Adrenal gland (tissue), 12 donors: ENCODE data around the gene KIAA1549. TPM values are rescaled to one million over a fixed set of nuclear protein-coding genes. Genes with fewer than 3 reads are reported as not detected.
A peak's percentile ranks its signal among the peaks of the same experiment; 100 is the strongest.

Experiments used
- DNase-seq, 7 donors: peaks; one replicate each; pipeline ENCODE4 v3.0.0-alpha.2; 2019 to 2020
- H3K27ac ChIP-seq, 5 donors: fragments of 200-600 bp; sonication (generic) in 4 of 5; 1 replicate in 3 of 5; 2 replicates in 2 of 5; pipeline versions ENCODE4 v1.5.1 to v1.8.0; 2016 to 2020; ENCODE audit warnings: mild to moderate bottlenecking in 1 of 5
- H3K27me3 ChIP-seq: fragments of 200-600 bp; 2 replicates; pipeline ENCODE4 v1.8.0; 2021
- H3K36me3 ChIP-seq, 2 donors: fragments of 200-600 bp; replicated peaks in 1 of 2; 1 replicate in 1 of 2; 2 replicates in 1 of 2; pipeline versions ENCODE4 v1.5.1 to v1.8.0; 2018 to 2022
- H3K4me1 ChIP-seq, 2 donors: fragments of 200-600 bp; replicated peaks in 1 of 2; 1 replicate in 1 of 2; 2 replicates in 1 of 2; pipeline versions ENCODE4 v1.5.1 to v1.8.0; 2018 to 2021
- H3K4me3 ChIP-seq, 4 donors: fragments of 200-600 bp; sonication (generic) in 3 of 4; one replicate each; pipeline ENCODE4 v1.5.1; 2016 to 2018
- H3K9me3 ChIP-seq, 3 donors: fragments of 200-600 bp; sonication (generic) in 1 of 3; replicated peaks in 1 of 3; 1 replicate in 2 of 3; 2 replicates in 1 of 3; pipeline versions ENCODE4 v1.5.1 to v1.8.0; 2016 to 2021
- POLR2A ChIP-seq, 2 donors: fragments of 450-650 bp; IDR thresholded peaks; one replicate each; pipeline ENCODE4 v1.6.1; 2017; ENCODE audit warnings: antibody characterized with exemption in 2 of 2, mild to moderate bottlenecking in 2 of 2, moderate library complexity in 1 of 2
- WGBS, 4 donors: extraction: QIAGEN DNeasy Blood & Tissue Kit in 2 of 4; methylation state at CpG; one replicate each; pipeline versions ENCODE4 v1.1.5 to v1.1.7; 2013 to 2017; 5-methylcytosine and 5-hydroxymethylcytosine counted together
- intact Hi-C, 2 donors: fragments of 100-400 bp; cut with DNase I; formaldehyde crosslinking; loops; one replicate each; pipeline versions ENCODE4 v1.14.1 to v1.15.0; 2022 to 2023
- polyA plus RNA-seq, 3 donors: library from polyadenylated mRNA; stranded (reverse); fragments of 200-250 nt in 2 of 3; fragments of 350-450 nt in 1 of 3; fragmentation: Illumina TruSeq in 1 of 3; extraction: RNeasy Lipid Tissue Mini Kit (QIAGEN cat#74804) in 1 of 3; gene quantifications; one replicate each; pipeline ENCODE4 v1.2.3, GENCODE V29; 2013 to 2014
- total RNA-seq, 9 donors: library from RNA; depleted of rRNA in 4 of 9; stranded (reverse); fragments of >200 nt in 4 of 9; fragments of 120-200 nt in 1 of 9; fragmentation: NEBNext Ultra II Directional in 1 of 9; extraction: Animal tissue kit (Norgen Biotek cat#: 25700) in 1 of 9; gene quantifications; one replicate each; pipeline versions ENCODE4 v1.1.0 to v1.2.4, GENCODE V29; 2013 to 2023
- TF ChIP-seq, protein P1 (sequence below), 6 experiments: fragments of 450-650 bp in 4 of 6; fragments of 200-600 bp in 2 of 6; sonication (generic) in 1 of 6; IDR thresholded peaks; 1 replicate in 5 of 6; 2 replicates in 1 of 6; pipeline versions ENCODE4 v1.5.1 to v1.8.0; 2016 to 2021; ENCODE audit warnings: antibody characterized with exemption in 6 of 6, mild to moderate bottlenecking in 2 of 6, moderate library complexity in 1 of 6
- donor health status: healthy with polysubstance abuse.
- donor health status: Bipolar disorder and iron deficiency.
- donor health status: DM: yes; HTN: yes; CAD: no.
- donor health status: DM: no; HTN: no; CAD: no.
- donor health status: DM: no; HTN: no; CAD: no.
- donor health status: DM: yes; HTN: yes; CAD: no.

The KIAA1549 gene
- total and polyA plus RNA-seq, 12 donors, result 1.3 to 7.6 (median 3.7) TPM

DNA sequence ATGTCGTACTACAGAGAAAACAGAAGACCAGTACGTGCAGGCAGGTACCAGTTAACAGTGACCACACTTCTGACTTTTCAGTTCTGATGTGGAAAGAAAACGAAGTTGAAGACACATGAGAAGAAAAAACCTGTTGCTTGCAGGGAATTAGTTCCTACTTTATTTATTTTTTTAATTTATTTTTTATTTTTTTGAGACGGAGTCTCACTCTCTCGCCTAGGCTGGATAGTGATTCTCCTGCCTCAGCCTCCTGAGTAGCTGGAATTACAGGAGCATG lies 109.4 kb downstream of the KIAA1549 start:
- no peak overlapping the region for H3K4me3 ChIP-seq
- no peak for TF ChIP-seq POLR2A (IDR thresholded peaks at IDR 0.05)
- TF ChIP-seq, protein P1, sequence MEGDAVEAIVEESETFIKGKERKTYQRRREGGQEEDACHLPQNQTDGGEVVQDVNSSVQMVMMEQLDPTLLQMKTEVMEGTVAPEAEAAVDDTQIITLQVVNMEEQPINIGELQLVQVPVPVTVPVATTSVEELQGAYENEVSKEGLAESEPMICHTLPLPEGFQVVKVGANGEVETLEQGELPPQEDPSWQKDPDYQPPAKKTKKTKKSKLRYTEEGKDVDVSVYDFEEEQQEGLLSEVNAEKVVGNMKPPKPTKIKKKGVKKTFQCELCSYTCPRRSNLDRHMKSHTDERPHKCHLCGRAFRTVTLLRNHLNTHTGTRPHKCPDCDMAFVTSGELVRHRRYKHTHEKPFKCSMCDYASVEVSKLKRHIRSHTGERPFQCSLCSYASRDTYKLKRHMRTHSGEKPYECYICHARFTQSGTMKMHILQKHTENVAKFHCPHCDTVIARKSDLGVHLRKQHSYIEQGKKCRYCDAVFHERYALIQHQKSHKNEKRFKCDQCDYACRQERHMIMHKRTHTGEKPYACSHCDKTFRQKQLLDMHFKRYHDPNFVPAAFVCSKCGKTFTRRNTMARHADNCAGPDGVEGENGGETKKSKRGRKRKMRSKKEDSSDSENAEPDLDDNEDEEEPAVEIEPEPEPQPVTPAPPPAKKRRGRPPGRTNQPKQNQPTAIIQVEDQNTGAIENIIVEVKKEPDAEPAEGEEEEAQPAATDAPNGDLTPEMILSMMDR (IDR thresholded peaks at IDR 0.05), result no peak
- H3K36me3 ChIP-seq, result peaks cover 0 to 4% of the 10 kb centered on the region in 2 donors
- intact Hi-C loops, result no loop called here
- DNase-seq, result no peak
- peaks cover 0 to 6% of the 10 kb centered on the region in 2 donors for H3K4me1 ChIP-seq
- no peak overlapping the region for H3K27ac ChIP-seq
- no peaks in the 10 kb centered on the region for H3K27me3 ChIP-seq
- WGBS, 4 donors, result 94 to 98% (median 95%) methylated on average over 5 of the region's 5 CpGs
- no peaks in the 10 kb centered on the region for H3K9me3 ChIP-seq

DNA sequence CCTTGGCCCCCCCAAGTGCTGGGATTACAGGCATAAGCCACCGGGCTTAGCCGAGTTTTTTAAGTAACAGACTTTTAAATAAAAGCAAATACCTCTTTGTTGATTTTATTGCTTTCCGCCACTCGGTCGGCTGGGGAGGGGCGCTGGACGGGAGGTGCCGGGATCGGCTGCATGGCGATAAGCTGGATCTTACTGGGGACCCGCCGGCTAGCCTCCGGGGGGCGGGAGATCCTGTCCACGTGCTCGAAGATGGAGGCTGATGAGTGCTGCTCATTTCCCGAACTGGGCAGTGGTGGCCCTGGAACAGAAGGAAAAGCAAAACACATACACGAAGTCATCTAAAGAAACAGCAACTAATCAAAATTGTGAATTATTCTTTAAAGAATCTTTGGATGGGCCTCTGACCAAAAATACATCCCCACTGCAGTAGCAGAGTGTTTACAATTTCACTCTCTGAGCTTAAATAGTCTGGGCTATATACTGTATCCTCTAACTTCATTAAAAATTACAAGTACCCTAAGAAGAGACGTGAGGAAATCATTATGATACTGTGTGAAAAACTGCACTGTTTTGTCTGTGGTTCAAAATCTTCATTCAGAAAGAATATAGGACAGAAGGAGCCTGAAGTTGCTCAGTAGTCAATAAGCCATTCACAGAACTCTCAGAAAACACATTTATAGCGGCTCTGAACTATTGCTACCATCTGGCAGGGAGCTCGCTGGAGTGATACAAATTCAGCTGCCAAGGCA lies 110.0 kb downstream of the KIAA1549 start:
- no peak for DNase-seq
- H3K27me3 ChIP-seq, result no peaks in the 10 kb centered on the region
- no peaks in the 10 kb centered on the region for H3K9me3 ChIP-seq
- H3K4me3 ChIP-seq, result no peak overlapping the region
- peaks cover 0 to 4% of the 10 kb centered on the region in 2 donors for H3K36me3 ChIP-seq
- no peak overlapping the region for H3K27ac ChIP-seq
- WGBS, 4 donors, result 92 to 96% (median 94%) methylated on average over 21 of the region's 21 CpGs
- H3K4me1 ChIP-seq, result peaks cover 0 to 1% of the 10 kb centered on the region in 2 donors
- TF ChIP-seq, protein P1 (IDR thresholded peaks at IDR 0.05), result no peak
- no peak for TF ChIP-seq POLR2A (IDR thresholded peaks at IDR 0.05)
- intact Hi-C loops, result no loop called here

DNA sequence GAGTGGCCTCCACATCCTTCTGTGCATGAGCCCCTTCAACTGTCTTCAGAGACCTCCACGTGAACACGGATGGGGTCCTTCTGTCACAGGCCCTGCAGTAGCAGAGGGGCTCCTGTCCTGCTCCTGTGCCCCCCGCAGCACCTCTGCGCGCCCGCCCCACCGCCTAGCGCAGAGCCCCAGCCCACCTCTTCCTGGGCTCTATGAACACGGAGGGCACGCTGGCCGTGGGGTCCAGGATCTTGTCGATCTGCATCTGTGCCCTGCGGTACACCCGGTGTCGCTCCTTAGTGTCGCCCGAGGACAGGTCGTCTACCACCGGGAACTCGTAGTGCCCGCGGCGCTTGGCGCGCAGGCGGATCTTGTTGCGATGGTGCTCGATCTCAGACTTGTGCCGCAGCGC lies 111.8 kb downstream of the KIAA1549 start:
- no peak overlapping the region for H3K4me3 ChIP-seq
- intact Hi-C loops, result no loop called here
- WGBS, 4 donors, result 97 to 99% (median 98%) methylated on average over 14 to 30 of the region's 30 CpGs

DNA sequence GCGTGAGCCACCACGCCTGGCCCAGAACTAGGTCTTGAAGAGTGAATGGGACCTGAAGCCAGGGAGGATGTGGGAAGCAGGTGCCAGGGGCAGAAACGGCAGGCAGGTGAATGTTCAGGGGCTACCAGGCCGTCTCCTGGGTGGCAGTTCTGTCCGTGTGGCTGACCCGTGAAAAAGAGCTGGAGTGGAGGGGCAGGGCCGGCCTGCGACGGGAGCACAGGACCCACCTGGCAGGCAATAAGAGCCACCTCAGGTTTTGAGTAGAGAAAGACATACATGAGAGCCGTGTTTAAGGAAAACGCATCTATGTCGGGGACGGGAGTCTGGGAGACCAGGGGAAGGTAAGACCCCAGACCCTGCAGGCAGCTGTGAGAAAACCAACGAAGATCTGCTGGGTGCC lies 112.5 kb downstream of the KIAA1549 start:
- peaks cover 0 to 4% of the 10 kb centered on the region in 2 donors for H3K36me3 ChIP-seq
- no peak overlapping the region for H3K27ac ChIP-seq
- intact Hi-C loops, result no loop called here
- H3K4me3 ChIP-seq, result no peak overlapping the region
- H3K4me1 ChIP-seq, result no peaks in the 10 kb centered on the region
- TF ChIP-seq, protein P1 (IDR thresholded peaks at IDR 0.05), result no peak
- no peak for TF ChIP-seq POLR2A (IDR thresholded peaks at IDR 0.05)
- peak in 1 of 7 donors; percentile 34 for DNase-seq
- H3K9me3 ChIP-seq, result no peaks in the 10 kb centered on the region
- WGBS, 4 donors, result 89 to 97% (median 93%) methylated on average over 14 of the region's 14 CpGs
- no peaks in the 10 kb centered on the region for H3K27me3 ChIP-seq

More for the DNA sequence above, 111.8 kb downstream of the KIAA1549 start:
- TF ChIP-seq, protein P1 (IDR thresholded peaks at IDR 0.05), result no peak
- no peak for TF ChIP-seq POLR2A (IDR thresholded peaks at IDR 0.05)
- no peak overlapping the region for H3K27ac ChIP-seq
- peaks cover 0 to 4% of the 10 kb centered on the region in 2 donors for H3K36me3 ChIP-seq
- H3K9me3 ChIP-seq, result no peaks in the 10 kb centered on the region
- H3K4me1 ChIP-seq, result no peaks in the 10 kb centered on the region
- peak in 1 of 7 donors; percentile 30 for DNase-seq
- no peaks in the 10 kb centered on the region for H3K27me3 ChIP-seq
